Measurements from ENCODE around the gene SYCE3. TPM values are rescaled to one million over a fixed set of nuclear protein-coding genes. Genes with fewer than 3 reads are reported as not detected.

Gene SYCE3
- total RNA-seq, 1 donor from 2014 or later, result not detected

DNA sequence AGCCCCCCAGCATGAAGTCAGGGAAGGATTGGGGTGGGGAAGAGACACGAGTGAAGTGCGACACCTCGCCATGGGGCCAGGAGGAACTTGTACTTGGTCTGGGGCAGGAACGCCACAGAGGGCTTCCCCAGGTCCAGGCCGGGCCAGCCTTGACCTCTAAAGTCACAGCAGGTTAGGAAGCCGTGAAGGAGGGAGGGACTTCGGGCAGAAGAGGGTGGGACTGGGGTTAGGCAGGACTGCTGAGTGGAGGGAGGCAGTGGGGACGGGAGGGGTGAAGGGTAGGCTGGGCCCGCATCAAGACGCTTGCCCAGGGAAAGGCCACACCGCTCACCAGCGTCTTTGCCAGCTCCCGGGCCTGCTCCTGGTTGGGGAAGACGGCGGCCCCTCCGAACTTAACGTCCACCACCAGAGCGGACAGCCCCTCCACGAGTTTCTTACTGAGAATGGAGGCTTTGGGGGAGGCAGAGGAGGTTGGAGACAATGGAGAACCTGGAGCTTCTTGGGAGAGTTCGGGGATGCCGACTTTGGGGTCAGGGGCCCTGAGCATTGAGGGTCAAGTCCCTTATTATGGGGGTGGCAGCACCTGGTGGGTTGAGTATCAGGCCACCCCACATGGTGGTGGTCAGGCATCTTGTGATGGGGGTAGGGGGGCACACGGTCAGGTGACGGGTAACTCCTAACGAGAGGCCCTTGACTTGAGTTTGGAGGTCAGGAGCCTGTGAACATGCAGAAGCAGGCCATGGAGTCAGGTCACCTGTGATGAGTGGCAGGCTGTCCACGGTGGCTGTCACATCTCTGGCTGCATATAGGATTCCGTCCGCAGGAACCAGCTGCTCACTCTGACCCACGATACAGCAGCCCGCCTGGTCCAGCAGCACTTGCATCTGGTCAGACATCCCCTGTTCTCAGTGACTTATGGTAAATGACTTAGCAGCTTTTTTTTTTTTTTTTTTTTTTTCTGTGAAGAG is 35.6 kb downstream of the SYCE3 start:
- Mint-ChIP-seq H3K36me3 (ENCODE audit: unreplicated experiment) (peaks cover 5% of the 10 kb centered on the region), H3K9me3 (ENCODE audit: unreplicated experiment) (peaks cover 15% of the 10 kb centered on the region), H3K4me1 (ENCODE audit: low read depth, unreplicated experiment) (peaks cover 12% of the 10 kb centered on the region), H3K27me3 (ENCODE audit: unreplicated experiment) (peaks cover 20% of the 10 kb centered on the region), H3K27ac (ENCODE audit: unreplicated experiment) (peak overlapping the region; percentile 77), H3K4me3 (ENCODE audit: unreplicated experiment) (peak overlapping the region; percentile 78)
- DNase-seq, result peak; percentile 36
- TF ChIP-seq, protein P1, sequence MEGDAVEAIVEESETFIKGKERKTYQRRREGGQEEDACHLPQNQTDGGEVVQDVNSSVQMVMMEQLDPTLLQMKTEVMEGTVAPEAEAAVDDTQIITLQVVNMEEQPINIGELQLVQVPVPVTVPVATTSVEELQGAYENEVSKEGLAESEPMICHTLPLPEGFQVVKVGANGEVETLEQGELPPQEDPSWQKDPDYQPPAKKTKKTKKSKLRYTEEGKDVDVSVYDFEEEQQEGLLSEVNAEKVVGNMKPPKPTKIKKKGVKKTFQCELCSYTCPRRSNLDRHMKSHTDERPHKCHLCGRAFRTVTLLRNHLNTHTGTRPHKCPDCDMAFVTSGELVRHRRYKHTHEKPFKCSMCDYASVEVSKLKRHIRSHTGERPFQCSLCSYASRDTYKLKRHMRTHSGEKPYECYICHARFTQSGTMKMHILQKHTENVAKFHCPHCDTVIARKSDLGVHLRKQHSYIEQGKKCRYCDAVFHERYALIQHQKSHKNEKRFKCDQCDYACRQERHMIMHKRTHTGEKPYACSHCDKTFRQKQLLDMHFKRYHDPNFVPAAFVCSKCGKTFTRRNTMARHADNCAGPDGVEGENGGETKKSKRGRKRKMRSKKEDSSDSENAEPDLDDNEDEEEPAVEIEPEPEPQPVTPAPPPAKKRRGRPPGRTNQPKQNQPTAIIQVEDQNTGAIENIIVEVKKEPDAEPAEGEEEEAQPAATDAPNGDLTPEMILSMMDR (IDR thresholded peaks at IDR 0.05; ENCODE audit: partially characterized antibody, unreplicated experiment), result no peak

DNA sequence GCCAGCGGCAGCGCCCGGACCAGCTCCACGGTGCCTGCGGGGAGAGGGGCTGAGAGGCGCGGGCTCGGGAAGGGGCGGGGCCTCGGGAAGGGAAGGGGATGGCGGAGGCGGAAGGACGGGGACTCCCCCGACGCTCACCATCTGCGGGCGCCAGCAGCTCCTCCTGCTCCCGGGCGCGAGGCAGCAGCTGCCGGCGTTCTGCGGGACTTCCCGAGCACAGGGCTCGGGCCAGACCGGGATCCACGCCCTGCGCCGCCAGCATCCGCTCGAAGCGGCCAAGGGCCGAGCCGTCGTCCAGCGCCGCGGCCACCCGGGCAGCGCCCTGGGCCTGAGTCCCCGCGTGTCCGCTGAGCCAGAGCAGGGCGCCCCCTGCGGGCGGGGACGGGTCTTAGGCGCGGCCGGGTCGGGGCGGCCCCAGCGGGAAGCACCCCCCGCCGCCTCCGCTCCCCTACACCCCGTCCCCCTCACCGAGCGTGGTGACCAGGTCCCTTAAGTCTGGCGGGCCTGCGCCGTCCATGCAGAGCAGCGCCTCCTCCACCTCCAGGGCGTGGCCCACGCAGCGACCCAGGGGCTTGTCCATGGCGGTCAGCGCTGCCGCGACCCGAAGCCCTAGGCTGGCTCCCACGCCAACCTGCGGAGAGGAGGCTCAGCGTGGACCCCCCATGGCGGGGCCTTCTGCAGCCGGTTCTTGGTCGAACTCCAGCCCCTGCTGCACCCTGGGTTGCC is 36.4 kb downstream of the SYCE3 start:
- Mint-ChIP-seq H3K27me3 (ENCODE audit: unreplicated experiment) (peaks cover 20% of the 10 kb centered on the region), H3K9me3 (ENCODE audit: unreplicated experiment) (peaks cover 15% of the 10 kb centered on the region), H3K27ac (ENCODE audit: unreplicated experiment) (peak overlapping the region; percentile 77), H3K4me3 (ENCODE audit: unreplicated experiment) (peak overlapping the region; percentile 78), H3K4me1 (ENCODE audit: low read depth, unreplicated experiment) (peaks cover 12% of the 10 kb centered on the region), H3K36me3 (ENCODE audit: unreplicated experiment) (peaks cover 5% of the 10 kb centered on the region)
- TF ChIP-seq, protein P1 (IDR thresholded peaks at IDR 0.05; ENCODE audit: partially characterized antibody, unreplicated experiment), result peak; percentile 84
- DNase-seq, result peak; percentile 91

DNA sequence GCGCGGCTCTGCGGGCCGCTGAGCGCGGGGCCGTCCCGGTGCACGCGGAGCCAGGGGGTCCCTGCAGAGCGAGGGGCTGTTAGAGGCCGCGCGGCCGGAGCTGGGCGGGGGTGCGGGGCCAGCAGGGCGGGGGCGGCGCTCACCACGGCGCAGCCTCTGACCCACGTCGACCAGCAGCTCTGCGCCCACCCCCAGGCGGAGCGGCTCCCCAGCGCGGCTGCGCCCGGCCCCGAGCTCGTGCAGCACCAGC is 36.9 kb downstream of the SYCE3 start:
- Mint-ChIP-seq H3K9me3 (ENCODE audit: unreplicated experiment) (peaks cover 15% of the 10 kb centered on the region), H3K27ac (ENCODE audit: unreplicated experiment) (no peak overlapping the region), H3K36me3 (ENCODE audit: unreplicated experiment) (peaks cover 5% of the 10 kb centered on the region), H3K4me3 (ENCODE audit: unreplicated experiment) (no peak overlapping the region), H3K27me3 (ENCODE audit: unreplicated experiment) (peaks cover 20% of the 10 kb centered on the region), H3K4me1 (ENCODE audit: low read depth, unreplicated experiment) (peaks cover 12% of the 10 kb centered on the region)
- TF ChIP-seq, protein P1 (IDR thresholded peaks at IDR 0.05; ENCODE audit: partially characterized antibody, unreplicated experiment), result no peak
- no peak for DNase-seq

DNA sequence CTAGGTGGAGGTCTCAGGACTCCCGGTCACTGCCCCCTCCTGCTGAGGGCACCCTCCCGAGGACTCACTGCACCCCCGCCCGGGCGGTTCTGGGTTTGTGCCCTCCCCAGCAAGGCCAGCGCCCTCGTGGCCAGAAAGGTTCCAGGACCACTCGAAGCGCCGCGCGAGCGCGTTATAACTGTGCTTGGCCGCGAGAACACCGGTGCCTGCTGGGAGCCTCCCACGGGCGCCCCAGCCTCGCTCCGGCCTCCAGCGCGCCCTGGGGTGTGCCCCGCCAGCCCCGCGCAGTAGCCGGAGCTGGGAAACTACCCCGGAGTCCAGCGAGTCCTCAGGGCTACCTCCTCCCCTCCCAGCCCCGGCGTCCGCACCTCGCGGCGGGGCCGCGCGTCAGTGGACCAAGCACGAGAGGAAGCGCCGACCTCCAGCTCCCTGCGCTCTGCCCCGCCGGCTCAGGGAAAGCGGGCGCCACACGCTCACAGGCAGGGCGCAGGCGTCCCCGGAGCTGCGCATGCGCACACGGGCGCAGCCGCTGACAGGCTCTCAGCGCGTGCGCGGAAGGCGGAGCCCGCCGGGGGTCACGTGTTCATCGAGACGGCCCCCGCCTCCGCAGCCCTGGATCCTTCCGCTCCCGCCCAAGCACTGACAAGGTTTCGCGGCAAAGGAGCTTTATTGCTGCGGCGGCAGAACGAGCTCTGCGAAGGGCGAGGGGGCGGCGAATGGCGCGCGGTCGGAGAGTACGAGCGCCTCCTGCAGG is 37.4 kb downstream of the SYCE3 start, which contains the start of gene SCO2:
TSS of gene SCO2 (minus strand) at position 495 of the 754 bp plus-strand sequence. CDS start 1,187 bp downstream, outside the sequence.
- Mint-ChIP-seq H3K4me3 (ENCODE audit: unreplicated experiment) (peak within 1 kb of the TSS; percentile 97), H3K4me1 (ENCODE audit: low read depth, unreplicated experiment) (peaks cover 12% of the 10 kb centered on the region), H3K27ac (ENCODE audit: unreplicated experiment) (peak within 1 kb of the TSS; percentile 93)

More for the DNA sequence above, 37.4 kb downstream of the SYCE3 start, which contains the start of gene SCO2:
- Mint-ChIP-seq H3K9me3 (ENCODE audit: unreplicated experiment) (peaks cover 15% of the 10 kb centered on the region), H3K27me3 (ENCODE audit: unreplicated experiment) (peaks cover 20% of the 10 kb centered on the region), H3K36me3 (ENCODE audit: unreplicated experiment) (peaks cover 5% of the 10 kb centered on the region)
- TF ChIP-seq, protein P1 (IDR thresholded peaks at IDR 0.05; ENCODE audit: partially characterized antibody, unreplicated experiment), result no peak
- peak; percentile 97 for DNase-seq
